Testis (tissue), 2 donors: ENCODE results near the gene CYP4F22.

ENCODE experiments used
- CTCF ChIP-seq, 3 experiments: fragments of 450-650 bp in 2 of 3; fragments of 200-600 bp in 1 of 3; sonication (generic) in 1 of 3; IDR thresholded peaks; one replicate each; pipeline ENCODE4 v1.5.1; 2016 to 2019; ENCODE audit warnings: antibody characterized with exemption in 3 of 3, mild to moderate bottlenecking in 2 of 3, moderate library complexity in 1 of 3
- POLR2A ChIP-seq: fragments of 450-650 bp; IDR thresholded peaks from one replicate; pipeline ENCODE4 v1.6.1; 2017; ENCODE audit warnings: antibody characterized with exemption, mild to moderate bottlenecking, moderate library complexity

GRCh38 chr19:15507068-15508034, 974 bp upstream of the CYP4F22 start:
- TF ChIP-seq POLR2A (no peak), CTCF (IDR thresholded peaks at IDR 0.05) (no peak)
